Measurements from ENCODE around the gene GLIS2. TPM values are rescaled to one million over a fixed set of nuclear protein-coding genes. Genes with fewer than 3 reads are reported as not detected.

GLIS2 gene
- total and polyA plus RNA-seq, 4 donors = 0.68 to 1.4 (median 1.1) TPM

DNA sequence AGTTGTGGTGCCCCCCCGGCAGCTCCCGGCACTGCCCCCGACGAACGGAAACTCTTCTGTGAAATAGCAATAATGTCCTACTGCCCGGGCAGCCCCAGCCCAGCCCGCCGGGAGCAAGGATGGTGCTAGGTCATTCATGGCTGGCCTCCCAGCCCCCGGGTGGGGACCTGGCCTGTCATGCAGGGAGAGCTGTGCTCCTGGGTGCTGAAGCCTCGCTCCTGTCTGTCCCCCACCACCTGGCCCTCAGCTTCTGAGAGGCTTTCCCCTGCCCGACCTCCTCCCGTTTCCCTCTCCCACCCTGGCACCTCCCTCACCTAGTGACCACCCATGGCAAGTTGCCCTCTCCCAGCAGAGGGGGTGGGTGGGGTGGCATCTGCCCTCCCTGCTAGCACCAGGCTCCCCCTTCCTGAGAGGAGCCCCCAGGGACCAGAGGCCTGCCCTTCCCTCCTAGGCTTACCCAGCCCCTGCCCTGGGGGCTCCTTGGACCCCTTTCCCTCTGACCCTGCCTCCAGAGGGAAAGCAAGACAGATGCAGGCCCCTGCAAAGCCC lies 21.7 kb downstream of the GLIS2 start:
- H3K36me3 ChIP-seq (ENCODE audit: control insufficient read depth in 4 of 4, insufficient read depth in 3 of 4, low read depth in 1 of 4, low read length in 3 of 4) = peaks cover 0 to 19% (median 12%) of the 10 kb centered on the region in 4 donors
- no peaks in the 10 kb centered on the region for H3K4me1 ChIP-seq (ENCODE audit: control insufficient read depth in 4 of 4, insufficient read depth in 4 of 4, low read length in 3 of 4)
- H3K9ac ChIP-seq (ENCODE audit: low read depth in 1 of 2, low read length in 2 of 2) = no peak overlapping the region
- H3K9me3 ChIP-seq (ENCODE audit: control insufficient read depth in 4 of 4, low read length in 3 of 4) = no peaks in the 10 kb centered on the region
- H3K27ac ChIP-seq (ENCODE audit: low read depth in 1 of 2, low read length in 2 of 2) = no peak overlapping the region
- TF ChIP-seq, protein P1, sequence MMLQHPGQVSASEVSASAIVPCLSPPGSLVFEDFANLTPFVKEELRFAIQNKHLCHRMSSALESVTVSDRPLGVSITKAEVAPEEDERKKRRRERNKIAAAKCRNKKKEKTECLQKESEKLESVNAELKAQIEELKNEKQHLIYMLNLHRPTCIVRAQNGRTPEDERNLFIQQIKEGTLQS (IDR thresholded peaks at IDR 0.05) = no peak
- TF ChIP-seq HNF4A (conservative IDR thresholded peaks at IDR 0.05) = no peak
- H3K27me3 ChIP-seq (ENCODE audit: control insufficient read depth in 4 of 4, insufficient read depth in 4 of 4, low read length in 3 of 4) = no peaks in the 10 kb centered on the region
- DNase-seq (ENCODE audit: low spot score) = no peak
- 91% methylated on average over 12 of the region's 12 CpGs for WGBS
- no peak overlapping the region for H3K4me3 ChIP-seq (ENCODE audit: low read depth in 1 of 3, low read length in 3 of 3)

GRCh38 chr16:4338125-4338582 lies 22.3 kb downstream of the GLIS2 start:
- no peaks in the 10 kb centered on the region for H3K27me3 ChIP-seq (ENCODE audit: control insufficient read depth in 4 of 4, insufficient read depth in 4 of 4, low read length in 3 of 4)
- 94% methylated on average over 12 of the region's 12 CpGs for WGBS
- no peak overlapping the region for H3K4me3 ChIP-seq (ENCODE audit: low read depth in 1 of 3, low read length in 3 of 3)
- H3K9me3 ChIP-seq (ENCODE audit: control insufficient read depth in 4 of 4, low read length in 3 of 4) = no peaks in the 10 kb centered on the region
- H3K36me3 ChIP-seq (ENCODE audit: control insufficient read depth in 4 of 4, insufficient read depth in 3 of 4, low read depth in 1 of 4, low read length in 3 of 4) = peaks cover 0 to 19% (median 12%) of the 10 kb centered on the region in 4 donors
- H3K9ac ChIP-seq (ENCODE audit: low read depth in 1 of 2, low read length in 2 of 2) = no peak overlapping the region
- no peak overlapping the region for H3K27ac ChIP-seq (ENCODE audit: low read depth in 1 of 2, low read length in 2 of 2)
- H3K4me1 ChIP-seq (ENCODE audit: control insufficient read depth in 4 of 4, insufficient read depth in 4 of 4, low read length in 3 of 4) = no peaks in the 10 kb centered on the region
- TF ChIP-seq JUND (IDR thresholded peaks at IDR 0.05) = no peak
- no peak for TF ChIP-seq GABPA (IDR thresholded peaks at IDR 0.05 in 1 of 2, conservative IDR thresholded peaks at IDR 0.05 in 1 of 2)
- TF ChIP-seq, protein P2, sequence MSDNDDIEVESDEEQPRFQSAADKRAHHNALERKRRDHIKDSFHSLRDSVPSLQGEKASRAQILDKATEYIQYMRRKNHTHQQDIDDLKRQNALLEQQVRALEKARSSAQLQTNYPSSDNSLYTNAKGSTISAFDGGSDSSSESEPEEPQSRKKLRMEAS (IDR thresholded peaks at IDR 0.05) = no peak
- TF ChIP-seq TAF1 (conservative IDR thresholded peaks at IDR 0.05) = no peak
- TF ChIP-seq, protein P3, sequence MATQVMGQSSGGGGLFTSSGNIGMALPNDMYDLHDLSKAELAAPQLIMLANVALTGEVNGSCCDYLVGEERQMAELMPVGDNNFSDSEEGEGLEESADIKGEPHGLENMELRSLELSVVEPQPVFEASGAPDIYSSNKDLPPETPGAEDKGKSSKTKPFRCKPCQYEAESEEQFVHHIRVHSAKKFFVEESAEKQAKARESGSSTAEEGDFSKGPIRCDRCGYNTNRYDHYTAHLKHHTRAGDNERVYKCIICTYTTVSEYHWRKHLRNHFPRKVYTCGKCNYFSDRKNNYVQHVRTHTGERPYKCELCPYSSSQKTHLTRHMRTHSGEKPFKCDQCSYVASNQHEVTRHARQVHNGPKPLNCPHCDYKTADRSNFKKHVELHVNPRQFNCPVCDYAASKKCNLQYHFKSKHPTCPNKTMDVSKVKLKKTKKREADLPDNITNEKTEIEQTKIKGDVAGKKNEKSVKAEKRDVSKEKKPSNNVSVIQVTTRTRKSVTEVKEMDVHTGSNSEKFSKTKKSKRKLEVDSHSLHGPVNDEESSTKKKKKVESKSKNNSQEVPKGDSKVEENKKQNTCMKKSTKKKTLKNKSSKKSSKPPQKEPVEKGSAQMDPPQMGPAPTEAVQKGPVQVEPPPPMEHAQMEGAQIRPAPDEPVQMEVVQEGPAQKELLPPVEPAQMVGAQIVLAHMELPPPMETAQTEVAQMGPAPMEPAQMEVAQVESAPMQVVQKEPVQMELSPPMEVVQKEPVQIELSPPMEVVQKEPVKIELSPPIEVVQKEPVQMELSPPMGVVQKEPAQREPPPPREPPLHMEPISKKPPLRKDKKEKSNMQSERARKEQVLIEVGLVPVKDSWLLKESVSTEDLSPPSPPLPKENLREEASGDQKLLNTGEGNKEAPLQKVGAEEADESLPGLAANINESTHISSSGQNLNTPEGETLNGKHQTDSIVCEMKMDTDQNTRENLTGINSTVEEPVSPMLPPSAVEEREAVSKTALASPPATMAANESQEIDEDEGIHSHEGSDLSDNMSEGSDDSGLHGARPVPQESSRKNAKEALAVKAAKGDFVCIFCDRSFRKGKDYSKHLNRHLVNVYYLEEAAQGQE (IDR thresholded peaks at IDR 0.05) = no peak
- no peak for TF ChIP-seq EGR1 (IDR thresholded peaks at IDR 0.05; ENCODE audit: low read depth in 2 of 2)
- TF ChIP-seq CTCF (IDR thresholded peaks at IDR 0.05; ENCODE audit: low read depth, low read length, missing input control) = no peak
- TF ChIP-seq, protein P4, sequence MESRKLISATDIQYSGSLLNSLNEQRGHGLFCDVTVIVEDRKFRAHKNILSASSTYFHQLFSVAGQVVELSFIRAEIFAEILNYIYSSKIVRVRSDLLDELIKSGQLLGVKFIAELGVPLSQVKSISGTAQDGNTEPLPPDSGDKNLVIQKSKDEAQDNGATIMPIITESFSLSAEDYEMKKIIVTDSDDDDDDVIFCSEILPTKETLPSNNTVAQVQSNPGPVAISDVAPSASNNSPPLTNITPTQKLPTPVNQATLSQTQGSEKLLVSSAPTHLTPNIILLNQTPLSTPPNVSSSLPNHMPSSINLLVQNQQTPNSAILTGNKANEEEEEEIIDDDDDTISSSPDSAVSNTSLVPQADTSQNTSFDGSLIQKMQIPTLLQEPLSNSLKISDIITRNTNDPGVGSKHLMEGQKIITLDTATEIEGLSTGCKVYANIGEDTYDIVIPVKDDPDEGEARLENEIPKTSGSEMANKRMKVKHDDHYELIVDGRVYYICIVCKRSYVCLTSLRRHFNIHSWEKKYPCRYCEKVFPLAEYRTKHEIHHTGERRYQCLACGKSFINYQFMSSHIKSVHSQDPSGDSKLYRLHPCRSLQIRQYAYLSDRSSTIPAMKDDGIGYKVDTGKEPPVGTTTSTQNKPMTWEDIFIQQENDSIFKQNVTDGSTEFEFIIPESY (IDR thresholded peaks at IDR 0.05) = no peak
- no peak for TF ChIP-seq NR2F2 (IDR thresholded peaks at IDR 0.05)
- TF ChIP-seq RXRA (IDR thresholded peaks at IDR 0.05) = no peak
- TF ChIP-seq HNF4A (conservative IDR thresholded peaks at IDR 0.05) = no peak
- TF ChIP-seq, protein P1 (IDR thresholded peaks at IDR 0.05) = no peak
- no peak for TF ChIP-seq RAD21 (IDR thresholded peaks at IDR 0.05)
- no peak for DNase-seq (ENCODE audit: low spot score)

Data from liver (tissue), 9 donors.